Urothelium cell line (cell line): Measurements from ENCODE around the gene CMTM7.
"Not testable (repeated sequence)": the region's sequence is repeated elsewhere in the genome, so short reads cannot be mapped to it uniquely, and the experiment has no call there.

Experiments used
- DNase-seq: peaks from one replicate; pipeline ENCODE4 v3.0.0; 2011; ENCODE audit warnings: low spot score, mixed read lengths
- FAIRE-seq: peaks from 2 replicates; lab custom pipeline; 2011; peaks lifted over from hg19 to GRCh38; lab: Jason Lieb, UNC

Gene CMTM7

GRCh38 chr3:32434206-32434605 lies 42.6 kb downstream of the CMTM7 start:
- no peak for FAIRE-seq

GRCh38 chr3:32435911-32436815 lies 44.5 kb downstream of the CMTM7 start:
- DNase-seq, result no peak
- FAIRE-seq, result no peak

More at GRCh38 chr3:32434206-32434605, 42.6 kb downstream of the CMTM7 start:
- no peak for DNase-seq

GRCh38 chr3:32436816-32437189 lies 45.1 kb downstream of the CMTM7 start:
- FAIRE-seq (no peak), DNase-seq (no peak)

GRCh38 chr3:32437896-32438295 lies 46.2 kb downstream of the CMTM7 start:
- DNase-seq (no peak), FAIRE-seq (no peak)

GRCh38 chr3:32438596-32439344 lies 47.1 kb downstream of the CMTM7 start:
- FAIRE-seq (no peak), DNase-seq (no peak)

- FAIRE-seq, result not testable (repeated sequence)
Measured at GRCh38 chr3:32439421-32439820, 47.8 kb downstream of the CMTM7 start.

GRCh38 chr3:32440611-32441350 lies 49.1 kb downstream of the CMTM7 start:
- no peak for FAIRE-seq
- DNase-seq, result no peak

More at GRCh38 chr3:32439421-32439820, 47.8 kb downstream of the CMTM7 start:
- not testable (repeated sequence) for DNase-seq

GRCh38 chr3:32442766-32443165 lies 51.1 kb downstream of the CMTM7 start:
- FAIRE-seq (no peak), DNase-seq (no peak)

GRCh38 chr3:32443478-32443877 lies 51.8 kb downstream of the CMTM7 start:
- FAIRE-seq (no peak), DNase-seq (no peak)

- no peak for DNase-seq
- FAIRE-seq, result no peak
Measured at GRCh38 chr3:32447865-32448400, 56.3 kb downstream of the CMTM7 start.

- no peak for DNase-seq
- no peak for FAIRE-seq
Measured at GRCh38 chr3:32448686-32449474, 57.2 kb downstream of the CMTM7 start.

- no peak for DNase-seq
- no peak for FAIRE-seq
Measured at GRCh38 chr3:32449691-32450090, 58.0 kb downstream of the CMTM7 start.

- no peak for DNase-seq
- no peak for FAIRE-seq
Measured at GRCh38 chr3:32450426-32450825, 58.8 kb downstream of the CMTM7 start.

GRCh38 chr3:32450992-32451659 lies 59.5 kb downstream of the CMTM7 start:
- DNase-seq, result no peak
- no peak for FAIRE-seq

GRCh38 chr3:32452009-32452408 lies 60.4 kb downstream of the CMTM7 start:
- no peak for FAIRE-seq

GRCh38 chr3:32453346-32453745 lies 61.7 kb downstream of the CMTM7 start:
- FAIRE-seq, result no peak
- no peak for DNase-seq

More at GRCh38 chr3:32452009-32452408, 60.4 kb downstream of the CMTM7 start:
- DNase-seq, result no peak

- no peak for FAIRE-seq
Measured at GRCh38 chr3:32454111-32454510, 62.5 kb downstream of the CMTM7 start.

GRCh38 chr3:32454731-32455608 lies 63.3 kb downstream of the CMTM7 start:
- FAIRE-seq (no peak), DNase-seq (no peak)

More at GRCh38 chr3:32454111-32454510, 62.5 kb downstream of the CMTM7 start:
- no peak for DNase-seq
